Choroid plexus epithelial cell (primary cell): Measurements from ENCODE around the gene DDAH1.

Experiments
- DNase-seq: peaks from one replicate; pipeline ENCODE4 v3.0.0-alpha.2; 2010; ENCODE audit warnings: low read depth
- H3K4me3 ChIP-seq: 2 replicates; pipeline ENCODE4 v1.5.1; 2011; ENCODE audit warnings: low read depth, mild to moderate bottlenecking, control low read depth, low read length, moderate library complexity
- TF ChIP-seq, protein P1 (sequence below): conservative IDR thresholded peaks from 2 replicates; pipeline ENCODE4 v1.5.1; 2011; ENCODE audit warnings: low read depth, mild to moderate bottlenecking, control low read depth, inconsistent platforms, low read length, moderate library complexity

The DDAH1 gene

DNA sequence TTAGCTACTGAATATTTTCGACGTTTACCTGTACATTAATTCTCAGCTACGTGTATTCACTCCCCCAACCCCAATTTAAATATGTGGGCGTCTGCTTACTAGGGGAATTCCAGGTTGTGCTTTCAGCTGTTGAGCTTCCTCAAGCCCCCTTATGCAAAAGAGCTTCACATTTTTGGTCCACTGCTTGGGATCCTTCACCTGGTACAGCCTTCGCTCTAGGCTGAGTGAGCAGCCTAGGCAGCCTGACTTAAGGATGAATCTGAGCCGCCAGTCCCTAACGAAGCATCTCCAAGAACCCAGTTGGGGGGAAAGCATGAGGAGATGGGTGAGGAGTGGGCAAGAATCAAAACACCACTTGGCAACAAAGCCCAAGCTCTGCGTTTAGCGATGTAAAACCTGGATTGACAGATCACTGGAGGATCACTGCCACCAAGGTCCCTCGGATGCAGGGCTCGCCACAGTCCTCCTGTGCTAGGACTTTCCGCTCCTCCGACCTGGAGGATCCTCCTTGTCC is 189.2 kb downstream of the DDAH1 start:
- peak; percentile 31 for DNase-seq
- H3K4me3 ChIP-seq, result peak overlapping the region; percentile 89
- TF ChIP-seq, protein P1, sequence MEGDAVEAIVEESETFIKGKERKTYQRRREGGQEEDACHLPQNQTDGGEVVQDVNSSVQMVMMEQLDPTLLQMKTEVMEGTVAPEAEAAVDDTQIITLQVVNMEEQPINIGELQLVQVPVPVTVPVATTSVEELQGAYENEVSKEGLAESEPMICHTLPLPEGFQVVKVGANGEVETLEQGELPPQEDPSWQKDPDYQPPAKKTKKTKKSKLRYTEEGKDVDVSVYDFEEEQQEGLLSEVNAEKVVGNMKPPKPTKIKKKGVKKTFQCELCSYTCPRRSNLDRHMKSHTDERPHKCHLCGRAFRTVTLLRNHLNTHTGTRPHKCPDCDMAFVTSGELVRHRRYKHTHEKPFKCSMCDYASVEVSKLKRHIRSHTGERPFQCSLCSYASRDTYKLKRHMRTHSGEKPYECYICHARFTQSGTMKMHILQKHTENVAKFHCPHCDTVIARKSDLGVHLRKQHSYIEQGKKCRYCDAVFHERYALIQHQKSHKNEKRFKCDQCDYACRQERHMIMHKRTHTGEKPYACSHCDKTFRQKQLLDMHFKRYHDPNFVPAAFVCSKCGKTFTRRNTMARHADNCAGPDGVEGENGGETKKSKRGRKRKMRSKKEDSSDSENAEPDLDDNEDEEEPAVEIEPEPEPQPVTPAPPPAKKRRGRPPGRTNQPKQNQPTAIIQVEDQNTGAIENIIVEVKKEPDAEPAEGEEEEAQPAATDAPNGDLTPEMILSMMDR, result no peak

- TF ChIP-seq, protein P1, result no peak
- peak overlapping the region; percentile 89 for H3K4me3 ChIP-seq
- peak; percentile 78 for DNase-seq
These were observed 189.9 kb downstream of the DDAH1 start for GRCh38 chr1:85274969-85275453.

- TF ChIP-seq, protein P1, result no peak
- no peak for DNase-seq
- no peak overlapping the region for H3K4me3 ChIP-seq
These were observed 191.6 kb downstream of the DDAH1 start for GRCh38 chr1:85273397-85273796.

- TF ChIP-seq, protein P1, result no peak
- no peak for DNase-seq
- no peak overlapping the region for H3K4me3 ChIP-seq
These were observed 196.0 kb downstream of the DDAH1 start for GRCh38 chr1:85268801-85269585.
